HUDEP-2 (cell line): ENCODE results near the gene FOXP2.

Experiments used
- DNase-seq, 76 experiments: peaks; one replicate each; lab custom pipeline; 2025; ENCODE audit not compliant: unreplicated experiment in 76 of 76; lab: John Stamatoyannopoulos, UW

Gene FOXP2

GRCh38 chr7:114649689-114650088 is 235.1 kb downstream of the FOXP2 start:
- no peak for DNase-seq

GRCh38 chr7:114650491-114650890 is 235.9 kb downstream of the FOXP2 start:
- DNase-seq: no peak

- no peak for DNase-seq
Observed at GRCh38 chr7:114652041-114652440, 237.4 kb downstream of the FOXP2 start.

GRCh38 chr7:114653364-114654088 is 238.9 kb downstream of the FOXP2 start:
- no peak for DNase-seq

- DNase-seq: no peak
Observed at GRCh38 chr7:114656466-114656865, 241.9 kb downstream of the FOXP2 start.

GRCh38 chr7:114657279-114657678 is 242.7 kb downstream of the FOXP2 start:
- DNase-seq: no peak

- DNase-seq: no peak
Observed at GRCh38 chr7:114658216-114658615, 243.6 kb downstream of the FOXP2 start.

- no peak for DNase-seq
Observed at GRCh38 chr7:114659409-114660125, 245.0 kb downstream of the FOXP2 start.

GRCh38 chr7:114660126-114660486 is 245.5 kb downstream of the FOXP2 start:
- DNase-seq: no peak

- DNase-seq: no peak
Observed at GRCh38 chr7:114660753-114661152, 246.1 kb downstream of the FOXP2 start.

GRCh38 chr7:114662002-114662677 is 247.5 kb downstream of the FOXP2 start:
- DNase-seq: no peak

- peak in 5 of 76 experiments; percentile 0 to 30 (median 5) for DNase-seq
Observed at GRCh38 chr7:114663502-114663901, 248.9 kb downstream of the FOXP2 start.

GRCh38 chr7:114670676-114671075 is 256.1 kb downstream of the FOXP2 start:
- no peak for DNase-seq

GRCh38 chr7:114671563-114672123 is 257.0 kb downstream of the FOXP2 start:
- DNase-seq: no peak

- DNase-seq: no peak
Observed at GRCh38 chr7:114678116-114678515, 263.5 kb downstream of the FOXP2 start.

GRCh38 chr7:114687238-114687637 is 272.6 kb downstream of the FOXP2 start:
- no peak for DNase-seq

GRCh38 chr7:114688443-114689055 is 273.9 kb downstream of the FOXP2 start:
- no peak for DNase-seq

- DNase-seq: no peak
Observed at GRCh38 chr7:114689406-114689805, 274.8 kb downstream of the FOXP2 start.

GRCh38 chr7:114691605-114692004 is 277.0 kb downstream of the FOXP2 start:
- no peak for DNase-seq

- DNase-seq: no peak
Observed at GRCh38 chr7:114695182-114695581, 280.6 kb downstream of the FOXP2 start.
